ENCODE results near the gene METTL15. TPM values are rescaled to one million over a fixed set of nuclear protein-coding genes. Genes with fewer than 3 reads are reported as not detected.
"Not testable (repeated sequence)": the region's sequence is repeated elsewhere in the genome, so short reads cannot be mapped to it uniquely, and the experiment has no call there.

Gene METTL15
- total RNA-seq, 4 donors from 2014 or later: 9.2 to 22.5 (median 19.2) TPM

- no peak overlapping the region for H3K4me3 ChIP-seq
- DNase-seq: no peak
- H3K27ac ChIP-seq: no peak overlapping the region
- in situ Hi-C loops (cut with MboI; ENCODE audit: low pct_ligation_motif_present in 1 of 4, low pct_unique_long_range_greater_than_20kb in 1 of 4, low sequenced_read_pairs in 3 of 4) (no loop called here), intact Hi-C loops (cut with DNase I; ENCODE audit: low total_unique reads) (no loop called here)
- TF ChIP-seq CTCF (IDR thresholded peaks at IDR 0.05): no peak
- no peak for TF ChIP-seq EP300 (IDR thresholded peaks at IDR 0.05; ENCODE audit: low read depth)
- no peak for TF ChIP-seq POLR2A (IDR thresholded peaks at IDR 0.05)
- no peak for TF ChIP-seq POLR2AphosphoS5 (IDR thresholded peaks at IDR 0.05)
- H3K27me3 ChIP-seq: no peaks in the 10 kb centered on the region
- no peaks in the 10 kb centered on the region for H3K36me3 ChIP-seq
- no peaks in the 10 kb centered on the region for H3K9me3 ChIP-seq
- no peaks in the 10 kb centered on the region for H3K4me1 ChIP-seq
- WGBS, 2 donors (ENCODE audit: low coverage in 1 of 2): 98 to 100% methylated on average over 1 of the region's 1 CpG
Observed at GRCh38 chr11:28083118-28083517, 25.1 kb upstream of the METTL15 start.

- H3K9me3 ChIP-seq: no peaks in the 10 kb centered on the region
- in situ Hi-C loops (cut with MboI; ENCODE audit: low pct_ligation_motif_present in 1 of 4, low pct_unique_long_range_greater_than_20kb in 1 of 4, low sequenced_read_pairs in 3 of 4): no loop called here
- 93 to 100% methylated on average over 1 of the region's 1 CpG for WGBS, 2 donors (ENCODE audit: low coverage in 1 of 2)
- H3K27ac ChIP-seq: no peak overlapping the region
- no peak for TF ChIP-seq POLR2A (IDR thresholded peaks at IDR 0.05)
- TF ChIP-seq POLR2AphosphoS5 (IDR thresholded peaks at IDR 0.05): no peak
- TF ChIP-seq EP300 (IDR thresholded peaks at IDR 0.05; ENCODE audit: low read depth): no peak
- no peak overlapping the region for H3K4me3 ChIP-seq
- H3K27me3 ChIP-seq: no peaks in the 10 kb centered on the region
- intact Hi-C loops (cut with DNase I; ENCODE audit: low total_unique reads): no loop called here
- no peak for DNase-seq
- H3K36me3 ChIP-seq: no peaks in the 10 kb centered on the region
- H3K4me1 ChIP-seq: no peaks in the 10 kb centered on the region
Observed at GRCh38 chr11:28086569-28086968, 21.6 kb upstream of the METTL15 start.

GRCh38 chr11:28087192-28087591, 21.0 kb upstream of the METTL15 start:
- H3K9me3 ChIP-seq; H3K4me1 ChIP-seq; H3K36me3 ChIP-seq; DNase-seq; intact Hi-C loops (cut with DNase I; ENCODE audit: low total_unique reads); H3K27ac ChIP-seq; in situ Hi-C loops (cut with MboI; ENCODE audit: low pct_ligation_motif_present in 1 of 4, low pct_unique_long_range_greater_than_20kb in 1 of 4, low sequenced_read_pairs in 3 of 4); H3K4me3 ChIP-seq; H3K27me3 ChIP-seq: not testable (repeated sequence)
- 100% methylated on average over 1 of the region's 1 CpG for WGBS, 2 donors (ENCODE audit: low coverage in 1 of 2)

- H3K4me3 ChIP-seq; H3K4me1 ChIP-seq; DNase-seq; H3K36me3 ChIP-seq; H3K27ac ChIP-seq; in situ Hi-C loops (cut with MboI; ENCODE audit: low pct_ligation_motif_present in 1 of 4, low pct_unique_long_range_greater_than_20kb in 1 of 4, low sequenced_read_pairs in 3 of 4); intact Hi-C loops (cut with DNase I; ENCODE audit: low total_unique reads); H3K9me3 ChIP-seq; H3K27me3 ChIP-seq: not testable (repeated sequence)
- 94 to 96% methylated on average over 3 of the region's 3 CpGs for WGBS, 2 donors (ENCODE audit: low coverage in 1 of 2)
Observed at GRCh38 chr11:28087693-28088092, 20.5 kb upstream of the METTL15 start.

GRCh38 chr11:28089378-28089777, 18.8 kb upstream of the METTL15 start:
- intact Hi-C loops (cut with DNase I; ENCODE audit: low total_unique reads) (no loop called here), in situ Hi-C loops (cut with MboI; ENCODE audit: low pct_ligation_motif_present in 1 of 4, low pct_unique_long_range_greater_than_20kb in 1 of 4, low sequenced_read_pairs in 3 of 4) (no loop called here)
- 88% methylated on average over 5 of the region's 5 CpGs for WGBS, 2 donors (ENCODE audit: low coverage in 1 of 2)
- no peaks in the 10 kb centered on the region for H3K27me3 ChIP-seq
- H3K4me1 ChIP-seq: no peaks in the 10 kb centered on the region
- H3K4me3 ChIP-seq: no peak overlapping the region
- no peak overlapping the region for H3K27ac ChIP-seq
- TF ChIP-seq CTCF (IDR thresholded peaks at IDR 0.05): no peak
- no peak for TF ChIP-seq POLR2A (IDR thresholded peaks at IDR 0.05)
- no peak for TF ChIP-seq EP300 (IDR thresholded peaks at IDR 0.05; ENCODE audit: low read depth)
- TF ChIP-seq POLR2AphosphoS5 (IDR thresholded peaks at IDR 0.05): no peak
- no peak for DNase-seq
- no peaks in the 10 kb centered on the region for H3K9me3 ChIP-seq
- H3K36me3 ChIP-seq: no peaks in the 10 kb centered on the region

GRCh38 chr11:28090052-28090749, 18.0 kb upstream of the METTL15 start:
- in situ Hi-C loops (cut with MboI; ENCODE audit: low pct_ligation_motif_present in 1 of 4, low pct_unique_long_range_greater_than_20kb in 1 of 4, low sequenced_read_pairs in 3 of 4) (no loop called here), intact Hi-C loops (cut with DNase I; ENCODE audit: low total_unique reads) (no loop called here)
- H3K27ac ChIP-seq: no peak overlapping the region
- H3K9me3 ChIP-seq: no peaks in the 10 kb centered on the region
- H3K36me3 ChIP-seq: no peaks in the 10 kb centered on the region
- no peaks in the 10 kb centered on the region for H3K4me1 ChIP-seq
- TF ChIP-seq POLR2AphosphoS5 (IDR thresholded peaks at IDR 0.05) (no peak), CTCF (IDR thresholded peaks at IDR 0.05) (no peak), EP300 (IDR thresholded peaks at IDR 0.05; ENCODE audit: low read depth) (no peak), POLR2A (IDR thresholded peaks at IDR 0.05) (no peak)
- WGBS, 2 donors (ENCODE audit: low coverage in 1 of 2): 87 to 88% methylated on average over 2 of the region's 2 CpGs
- no peaks in the 10 kb centered on the region for H3K27me3 ChIP-seq
- no peak overlapping the region for H3K4me3 ChIP-seq
- DNase-seq: no peak

Data from transverse colon (tissue), 4 donors.